ENCODE data around the gene CNTN6.

- TF ChIP-seq, protein P1, sequence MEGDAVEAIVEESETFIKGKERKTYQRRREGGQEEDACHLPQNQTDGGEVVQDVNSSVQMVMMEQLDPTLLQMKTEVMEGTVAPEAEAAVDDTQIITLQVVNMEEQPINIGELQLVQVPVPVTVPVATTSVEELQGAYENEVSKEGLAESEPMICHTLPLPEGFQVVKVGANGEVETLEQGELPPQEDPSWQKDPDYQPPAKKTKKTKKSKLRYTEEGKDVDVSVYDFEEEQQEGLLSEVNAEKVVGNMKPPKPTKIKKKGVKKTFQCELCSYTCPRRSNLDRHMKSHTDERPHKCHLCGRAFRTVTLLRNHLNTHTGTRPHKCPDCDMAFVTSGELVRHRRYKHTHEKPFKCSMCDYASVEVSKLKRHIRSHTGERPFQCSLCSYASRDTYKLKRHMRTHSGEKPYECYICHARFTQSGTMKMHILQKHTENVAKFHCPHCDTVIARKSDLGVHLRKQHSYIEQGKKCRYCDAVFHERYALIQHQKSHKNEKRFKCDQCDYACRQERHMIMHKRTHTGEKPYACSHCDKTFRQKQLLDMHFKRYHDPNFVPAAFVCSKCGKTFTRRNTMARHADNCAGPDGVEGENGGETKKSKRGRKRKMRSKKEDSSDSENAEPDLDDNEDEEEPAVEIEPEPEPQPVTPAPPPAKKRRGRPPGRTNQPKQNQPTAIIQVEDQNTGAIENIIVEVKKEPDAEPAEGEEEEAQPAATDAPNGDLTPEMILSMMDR (IDR thresholded peaks at IDR 0.05) = no peak
- TF ChIP-seq ZFX (IDR thresholded peaks at IDR 0.05; ENCODE audit: borderline replicate concordance) = no peak
Observed at GRCh38 chr3:1262246-1262645, 169.4 kb downstream of the CNTN6 start.
